HuH-7.5 (cell line): Measurements from ENCODE around the gene NELFB.

Experiments
- DNase-seq: peaks from one replicate; pipeline ENCODE4 v3.0.0; 2011; ENCODE audit warnings: low spot score

The NELFB gene

GRCh38 chr9:137281345-137282116 is 26.4 kb downstream of the NELFB start:
- DNase-seq, result no peak

GRCh38 chr9:137286975-137287383 is 31.9 kb downstream of the NELFB start:
- DNase-seq, result peak; percentile 94

GRCh38 chr9:137293094-137293481 is 38.0 kb downstream of the NELFB start:
- DNase-seq, result no peak

GRCh38 chr9:137293482-137294090 is 38.5 kb downstream of the NELFB start:
- DNase-seq, result no peak

- peak; percentile 96 for DNase-seq
Measured at GRCh38 chr9:137294091-137294680, 39.1 kb downstream of the NELFB start.

GRCh38 chr9:137294681-137295237 is 39.6 kb downstream of the NELFB start:
- peak; percentile 76 for DNase-seq

GRCh38 chr9:137295238-137295811 is 40.2 kb downstream of the NELFB start:
- peak; percentile 95 for DNase-seq

- peak; percentile 65 for DNase-seq
Measured at GRCh38 chr9:137295849-137296669, 40.9 kb downstream of the NELFB start.

GRCh38 chr9:137296670-137297664 is 41.8 kb downstream of the NELFB start:
- no peak for DNase-seq

- DNase-seq, result no peak
Measured at GRCh38 chr9:137297966-137298365, 42.8 kb downstream of the NELFB start.

GRCh38 chr9:137298401-137299202 is 43.5 kb downstream of the NELFB start:
- no peak for DNase-seq

GRCh38 chr9:137299203-137299565 is 44.1 kb downstream of the NELFB start:
- no peak for DNase-seq

- no peak for DNase-seq
Measured at GRCh38 chr9:137299938-137300337, 44.8 kb downstream of the NELFB start.

- peak; percentile 84 for DNase-seq
Measured at GRCh38 chr9:137300567-137301080, 45.5 kb downstream of the NELFB start.

- DNase-seq, result peak; percentile 89
Measured at GRCh38 chr9:137301081-137301947, 46.2 kb downstream of the NELFB start.

GRCh38 chr9:137302118-137302448 is 47.0 kb downstream of the NELFB start, which contains the start of gene NRARP:
TSS of gene NRARP (minus strand) at chr9:137302271. CDS start at chr9:137301928, 343 bp downstream.
- DNase-seq, result no peak

GRCh38 chr9:137302449-137303150 is 47.5 kb downstream of the NELFB start:
- peak; percentile 98 for DNase-seq
